Astrocyte (in vitro differentiated cells and primary cell): ENCODE data around the gene PDGFRB. TPM values are rescaled to one million over a fixed set of nuclear protein-coding genes. Genes with fewer than 3 reads are reported as not detected.

Experiments used
- DNase-seq: peaks from one replicate; pipeline ENCODE4 v3.0.0-alpha.2; 2010; ENCODE audit warnings: low read depth
- FAIRE-seq: peaks from 2 replicates; lab custom pipeline; 2011; peaks lifted over from hg19 to GRCh38; lab: Jason Lieb, UNC
- H2AFZ ChIP-seq: 2 replicates; pipeline ENCODE4 v1.6.0; 2012; ENCODE audit warnings: low read depth, low read length, inconsistent platforms
- H3K27ac ChIP-seq: 2 replicates; pipeline ENCODE4 v1.5.1; 2011; ENCODE audit warnings: low read depth, low read length, inconsistent platforms
- H3K27me3 ChIP-seq: 2 replicates; pipeline ENCODE4 v1.6.0; 2011; ENCODE audit warnings: low read length, inconsistent platforms; ENCODE audit not compliant: insufficient read depth
- H3K36me3 ChIP-seq: 2 replicates; pipeline ENCODE4 v1.5.1; 2011; ENCODE audit warnings: low read length, inconsistent platforms; ENCODE audit not compliant: insufficient read depth
- H3K4me1 ChIP-seq: 2 replicates; pipeline ENCODE4 v1.5.1; 2011; ENCODE audit warnings: low read length, inconsistent platforms; ENCODE audit not compliant: insufficient read depth
- H3K4me2 ChIP-seq: 2 replicates; pipeline ENCODE4 v1.6.0; 2012; ENCODE audit warnings: low read length, inconsistent platforms
- H3K4me3 ChIP-seq: 2 replicates; pipeline ENCODE4 v1.5.1; 2011; ENCODE audit warnings: low read depth, mild to moderate bottlenecking, low read length, inconsistent platforms; ENCODE audit not compliant: insufficient read depth
- H3K79me2 ChIP-seq: 2 replicates; pipeline ENCODE4 v1.6.0; 2012; ENCODE audit warnings: mild to moderate bottlenecking, low read length, inconsistent platforms; ENCODE audit not compliant: insufficient read depth
- H3K9ac ChIP-seq: 2 replicates; pipeline ENCODE4 v1.6.0; 2012; ENCODE audit warnings: mild to moderate bottlenecking, low read length, inconsistent platforms
- H3K9me3 ChIP-seq: 2 replicates; pipeline ENCODE4 v1.5.1; 2012; ENCODE audit warnings: low read depth, mild to moderate bottlenecking, low read length, inconsistent platforms; ENCODE audit not compliant: insufficient read depth
- H4K20me1 ChIP-seq: 2 replicates; pipeline ENCODE4 v1.6.0; 2012; ENCODE audit warnings: low read length, inconsistent platforms; ENCODE audit not compliant: insufficient read depth
- H3K27ac Mint-ChIP-seq: one replicate; pipeline ENCODE4 v1.8.0; 2021; ENCODE audit warnings: mild to moderate bottlenecking, mixed read lengths; ENCODE audit not compliant: unreplicated experiment
- H3K27me3 Mint-ChIP-seq: one replicate; pipeline ENCODE4 v1.8.0; 2021; ENCODE audit warnings: low read depth, mixed read lengths; ENCODE audit not compliant: unreplicated experiment
- H3K36me3 Mint-ChIP-seq: one replicate; pipeline ENCODE4 v1.8.0; 2021; ENCODE audit warnings: low read depth, mixed read lengths; ENCODE audit not compliant: unreplicated experiment
- H3K4me1 Mint-ChIP-seq: one replicate; pipeline ENCODE4 v1.8.0; 2021; ENCODE audit warnings: low read depth, mixed read lengths; ENCODE audit not compliant: unreplicated experiment
- H3K4me3 Mint-ChIP-seq: one replicate; pipeline ENCODE4 v1.8.0; 2021; ENCODE audit warnings: mild to moderate bottlenecking, moderate library complexity, mixed read lengths; ENCODE audit not compliant: unreplicated experiment
- H3K9me3 Mint-ChIP-seq: one replicate; pipeline ENCODE4 v1.8.0; 2021; ENCODE audit warnings: mild to moderate bottlenecking, mixed read lengths; ENCODE audit not compliant: unreplicated experiment
- CTCF ChIP-seq: IDR thresholded peaks from 2 replicates; pipeline ENCODE4 v1.5.1; 2011; ENCODE audit warnings: low read depth, mild to moderate bottlenecking, inconsistent platforms, low read length, moderate library complexity; ENCODE audit not compliant: insufficient read depth
- EZH2 ChIP-seq: IDR thresholded peaks from 2 replicates; pipeline ENCODE4 v1.6.1; 2012; ENCODE audit warnings: mild to moderate bottlenecking, low read length, inconsistent platforms; ENCODE audit not compliant: insufficient read depth
- total RNA-seq: library from RNA; stranded (reverse); gene quantifications from 2 replicates; pipeline ENCODE4 v1.2.1, GENCODE V29; 2021

Gene PDGFRB
- total RNA-seq, 1 donor from 2014 or later: 78.8 TPM

GRCh38 chr5:150068961-150069645, 86.5 kb downstream of the PDGFRB start:
- FAIRE-seq: no peak
- Mint-ChIP-seq H3K9me3 (peaks cover 5% of the 10 kb centered on the region), H3K4me1 (peaks cover 40% of the 10 kb centered on the region)

GRCh38 chr5:150068472-150068871, 87.2 kb downstream of the PDGFRB start:
- TF ChIP-seq EZH2: no peak
- no peak for TF ChIP-seq CTCF
- Histone ChIP-seq H3K79me2 (no peaks in the 10 kb centered on the region), H4K20me1 (no peaks in the 10 kb centered on the region), H3K36me3 (no peaks in the 10 kb centered on the region), H3K27me3 (no peaks in the 10 kb centered on the region), H2AFZ (no peak overlapping the region), H3K4me1 (peaks cover 46% of the 10 kb centered on the region), H3K27ac (no peak overlapping the region), H3K4me3 (no peak overlapping the region), H3K4me2 (peak overlapping the region; percentile 39), H3K9me3 (peaks cover 5% of the 10 kb centered on the region), H3K9ac (no peak overlapping the region)
- peaks cover 45% of the 10 kb centered on the region for H3K4me1 Mint-ChIP-seq
- no peak overlapping the region for H3K27ac Mint-ChIP-seq
- DNase-seq (no peak), FAIRE-seq (no peak)
- no peak overlapping the region for H3K4me3 Mint-ChIP-seq
- H3K27me3 Mint-ChIP-seq: peaks cover 5% of the 10 kb centered on the region
- peaks cover 5% of the 10 kb centered on the region for H3K9me3 Mint-ChIP-seq
- no peaks in the 10 kb centered on the region for H3K36me3 Mint-ChIP-seq

More at GRCh38 chr5:150068961-150069645, 86.5 kb downstream of the PDGFRB start:
- Histone ChIP-seq H3K36me3 (no peaks in the 10 kb centered on the region), H3K9me3 (peaks cover 8% of the 10 kb centered on the region), H3K4me2 (no peak overlapping the region), H3K4me1 (peaks cover 45% of the 10 kb centered on the region), H4K20me1 (no peaks in the 10 kb centered on the region), H3K27me3 (no peaks in the 10 kb centered on the region), H3K4me3 (no peak overlapping the region), H2AFZ (no peak overlapping the region), H3K79me2 (no peaks in the 10 kb centered on the region), H3K9ac (no peak overlapping the region), H3K27ac (no peak overlapping the region)
- H3K36me3 Mint-ChIP-seq: no peaks in the 10 kb centered on the region
- no peak overlapping the region for H3K27ac Mint-ChIP-seq
- H3K4me3 Mint-ChIP-seq: no peak overlapping the region
- DNase-seq: no peak
- TF ChIP-seq EZH2 (no peak), CTCF (no peak)
- H3K27me3 Mint-ChIP-seq: peaks cover 5% of the 10 kb centered on the region

- H4K20me1 ChIP-seq: no peaks in the 10 kb centered on the region
- H3K9ac ChIP-seq: no peak overlapping the region
- peaks cover 46% of the 10 kb centered on the region for H3K4me1 ChIP-seq
- no peaks in the 10 kb centered on the region for H3K36me3 ChIP-seq
- Mint-ChIP-seq H3K36me3 (no peaks in the 10 kb centered on the region), H3K9me3 (peaks cover 4% of the 10 kb centered on the region), H3K4me3 (no peak overlapping the region), H3K4me1 (peaks cover 48% of the 10 kb centered on the region), H3K27ac (no peak overlapping the region), H3K27me3 (peaks cover 5% of the 10 kb centered on the region)
- H3K4me2 ChIP-seq: peak overlapping the region; percentile 39
- H3K27ac ChIP-seq: no peak overlapping the region
- no peak for FAIRE-seq
- no peaks in the 10 kb centered on the region for H3K27me3 ChIP-seq
- TF ChIP-seq CTCF (no peak), EZH2 (no peak)
- H3K9me3 ChIP-seq: peaks cover 1% of the 10 kb centered on the region
- DNase-seq: no peak
- no peak overlapping the region for H2AFZ ChIP-seq
- H3K4me3 ChIP-seq: no peak overlapping the region
- no peaks in the 10 kb centered on the region for H3K79me2 ChIP-seq
These were observed 87.6 kb downstream of the PDGFRB start for GRCh38 chr5:150068071-150068470.
